ENCODE data around the gene SLC25A26. TPM values are rescaled to one million over a fixed set of nuclear protein-coding genes. Genes with fewer than 3 reads are reported as not detected.

SLC25A26 gene
- total RNA-seq, 1 donor from 2014 or later = 18.9 TPM

DNA sequence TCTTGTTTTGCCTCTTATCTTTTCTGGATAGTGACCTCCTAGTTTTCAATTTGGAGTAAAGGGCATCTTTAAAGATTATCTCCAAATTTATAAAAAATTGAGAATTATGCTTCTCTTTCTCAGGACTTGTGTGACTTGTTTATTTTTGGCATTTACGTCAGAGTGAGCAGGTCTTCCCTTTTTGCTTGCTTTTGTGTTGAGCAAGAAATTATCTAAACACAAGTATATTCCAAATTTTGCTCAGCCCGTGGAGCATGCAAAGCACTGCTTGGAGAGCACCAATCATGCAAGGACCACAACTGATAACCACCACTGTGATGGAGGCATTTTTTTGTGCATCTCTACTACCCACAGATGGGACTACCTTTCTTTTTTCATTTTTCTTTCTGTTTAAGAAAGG is 7.1 kb downstream of the SLC25A26 start:
- TF ChIP-seq, protein P1, sequence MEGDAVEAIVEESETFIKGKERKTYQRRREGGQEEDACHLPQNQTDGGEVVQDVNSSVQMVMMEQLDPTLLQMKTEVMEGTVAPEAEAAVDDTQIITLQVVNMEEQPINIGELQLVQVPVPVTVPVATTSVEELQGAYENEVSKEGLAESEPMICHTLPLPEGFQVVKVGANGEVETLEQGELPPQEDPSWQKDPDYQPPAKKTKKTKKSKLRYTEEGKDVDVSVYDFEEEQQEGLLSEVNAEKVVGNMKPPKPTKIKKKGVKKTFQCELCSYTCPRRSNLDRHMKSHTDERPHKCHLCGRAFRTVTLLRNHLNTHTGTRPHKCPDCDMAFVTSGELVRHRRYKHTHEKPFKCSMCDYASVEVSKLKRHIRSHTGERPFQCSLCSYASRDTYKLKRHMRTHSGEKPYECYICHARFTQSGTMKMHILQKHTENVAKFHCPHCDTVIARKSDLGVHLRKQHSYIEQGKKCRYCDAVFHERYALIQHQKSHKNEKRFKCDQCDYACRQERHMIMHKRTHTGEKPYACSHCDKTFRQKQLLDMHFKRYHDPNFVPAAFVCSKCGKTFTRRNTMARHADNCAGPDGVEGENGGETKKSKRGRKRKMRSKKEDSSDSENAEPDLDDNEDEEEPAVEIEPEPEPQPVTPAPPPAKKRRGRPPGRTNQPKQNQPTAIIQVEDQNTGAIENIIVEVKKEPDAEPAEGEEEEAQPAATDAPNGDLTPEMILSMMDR (IDR thresholded peaks at IDR 0.05; ENCODE audit: unreplicated experiment) = no peak
- no peak overlapping the region for H3K27ac Mint-ChIP-seq (ENCODE audit: unreplicated experiment)

GRCh38 chr3:66228707-66229106 is 7.9 kb downstream of the SLC25A26 start:
- Mint-ChIP-seq H3K36me3 (ENCODE audit: low read depth, unreplicated experiment) (no peaks in the 10 kb centered on the region), H3K27me3 (ENCODE audit: unreplicated experiment) (peaks cover 3% of the 10 kb centered on the region), H3K4me1 (ENCODE audit: unreplicated experiment) (no peaks in the 10 kb centered on the region), H3K4me3 (ENCODE audit: unreplicated experiment) (no peak overlapping the region), H3K27ac (ENCODE audit: unreplicated experiment) (no peak overlapping the region), H3K9me3 (ENCODE audit: unreplicated experiment) (no peaks in the 10 kb centered on the region)
- no peak for DNase-seq (ENCODE audit: low spot score)
- TF ChIP-seq, protein P1 (IDR thresholded peaks at IDR 0.05; ENCODE audit: unreplicated experiment) = no peak

More for the DNA sequence above, 7.1 kb downstream of the SLC25A26 start:
- peaks cover 3% of the 10 kb centered on the region for H3K27me3 Mint-ChIP-seq (ENCODE audit: unreplicated experiment)
- DNase-seq (ENCODE audit: low spot score) = no peak
- no peaks in the 10 kb centered on the region for H3K4me1 Mint-ChIP-seq (ENCODE audit: unreplicated experiment)
- H3K36me3 Mint-ChIP-seq (ENCODE audit: low read depth, unreplicated experiment) = no peaks in the 10 kb centered on the region
- H3K9me3 Mint-ChIP-seq (ENCODE audit: unreplicated experiment) = no peaks in the 10 kb centered on the region
- H3K4me3 Mint-ChIP-seq (ENCODE audit: unreplicated experiment) = no peak overlapping the region

DNA sequence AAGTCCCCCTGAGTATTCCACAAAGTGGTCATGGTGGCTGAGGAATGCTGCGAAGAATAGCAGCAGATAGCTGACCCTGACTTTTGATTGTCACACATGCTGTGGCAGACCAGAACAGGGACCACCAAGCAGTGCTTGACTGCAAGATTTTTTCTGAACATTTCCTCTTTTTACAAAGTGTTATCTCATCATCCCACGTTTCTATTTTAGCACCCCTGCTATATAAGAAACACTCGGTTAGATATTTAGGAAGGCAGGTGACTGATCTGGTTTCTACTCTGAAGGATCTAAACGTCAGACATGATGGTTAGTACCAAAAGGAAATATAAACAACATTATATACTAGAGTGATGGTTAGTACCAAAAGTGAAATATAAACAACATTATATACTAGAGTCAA is 9.1 kb downstream of the SLC25A26 start:
- H3K36me3 Mint-ChIP-seq (ENCODE audit: low read depth, unreplicated experiment) = no peaks in the 10 kb centered on the region
- TF ChIP-seq, protein P1 (IDR thresholded peaks at IDR 0.05; ENCODE audit: unreplicated experiment) = no peak

GRCh38 chr3:66233033-66233432 is 12.2 kb downstream of the SLC25A26 start:
- no peaks in the 10 kb centered on the region for H3K4me1 Mint-ChIP-seq (ENCODE audit: unreplicated experiment)
- H3K9me3 Mint-ChIP-seq (ENCODE audit: unreplicated experiment) = no peaks in the 10 kb centered on the region
- no peak for DNase-seq (ENCODE audit: low spot score)
- H3K27ac Mint-ChIP-seq (ENCODE audit: unreplicated experiment) = no peak overlapping the region
- no peaks in the 10 kb centered on the region for H3K36me3 Mint-ChIP-seq (ENCODE audit: low read depth, unreplicated experiment)
- no peak overlapping the region for H3K4me3 Mint-ChIP-seq (ENCODE audit: unreplicated experiment)
- TF ChIP-seq, protein P1 (IDR thresholded peaks at IDR 0.05; ENCODE audit: unreplicated experiment) = no peak
- no peaks in the 10 kb centered on the region for H3K27me3 Mint-ChIP-seq (ENCODE audit: unreplicated experiment)

More for the DNA sequence above, 9.1 kb downstream of the SLC25A26 start:
- Mint-ChIP-seq H3K4me1 (ENCODE audit: unreplicated experiment) (no peaks in the 10 kb centered on the region), H3K4me3 (ENCODE audit: unreplicated experiment) (no peak overlapping the region), H3K9me3 (ENCODE audit: unreplicated experiment) (no peaks in the 10 kb centered on the region), H3K27me3 (ENCODE audit: unreplicated experiment) (peaks cover 2% of the 10 kb centered on the region), H3K27ac (ENCODE audit: unreplicated experiment) (no peak overlapping the region)
- no peak for DNase-seq (ENCODE audit: low spot score)

- no peaks in the 10 kb centered on the region for H3K4me1 Mint-ChIP-seq (ENCODE audit: unreplicated experiment)
- H3K9me3 Mint-ChIP-seq (ENCODE audit: unreplicated experiment) = no peaks in the 10 kb centered on the region
- no peak overlapping the region for H3K27ac Mint-ChIP-seq (ENCODE audit: unreplicated experiment)
- DNase-seq (ENCODE audit: low spot score) = no peak
- H3K36me3 Mint-ChIP-seq (ENCODE audit: low read depth, unreplicated experiment) = peaks cover 16% of the 10 kb centered on the region
- H3K4me3 Mint-ChIP-seq (ENCODE audit: unreplicated experiment) = no peak overlapping the region
- no peaks in the 10 kb centered on the region for H3K27me3 Mint-ChIP-seq (ENCODE audit: unreplicated experiment)
- TF ChIP-seq, protein P1 (IDR thresholded peaks at IDR 0.05; ENCODE audit: unreplicated experiment) = peak; percentile 35
These were observed 15.5 kb downstream of the SLC25A26 start for GRCh38 chr3:66236281-66236680.

Data from endothelial cell (in vitro differentiated cells).